Measurements from ENCODE around the gene WNT3.

WNT3 gene

DNA sequence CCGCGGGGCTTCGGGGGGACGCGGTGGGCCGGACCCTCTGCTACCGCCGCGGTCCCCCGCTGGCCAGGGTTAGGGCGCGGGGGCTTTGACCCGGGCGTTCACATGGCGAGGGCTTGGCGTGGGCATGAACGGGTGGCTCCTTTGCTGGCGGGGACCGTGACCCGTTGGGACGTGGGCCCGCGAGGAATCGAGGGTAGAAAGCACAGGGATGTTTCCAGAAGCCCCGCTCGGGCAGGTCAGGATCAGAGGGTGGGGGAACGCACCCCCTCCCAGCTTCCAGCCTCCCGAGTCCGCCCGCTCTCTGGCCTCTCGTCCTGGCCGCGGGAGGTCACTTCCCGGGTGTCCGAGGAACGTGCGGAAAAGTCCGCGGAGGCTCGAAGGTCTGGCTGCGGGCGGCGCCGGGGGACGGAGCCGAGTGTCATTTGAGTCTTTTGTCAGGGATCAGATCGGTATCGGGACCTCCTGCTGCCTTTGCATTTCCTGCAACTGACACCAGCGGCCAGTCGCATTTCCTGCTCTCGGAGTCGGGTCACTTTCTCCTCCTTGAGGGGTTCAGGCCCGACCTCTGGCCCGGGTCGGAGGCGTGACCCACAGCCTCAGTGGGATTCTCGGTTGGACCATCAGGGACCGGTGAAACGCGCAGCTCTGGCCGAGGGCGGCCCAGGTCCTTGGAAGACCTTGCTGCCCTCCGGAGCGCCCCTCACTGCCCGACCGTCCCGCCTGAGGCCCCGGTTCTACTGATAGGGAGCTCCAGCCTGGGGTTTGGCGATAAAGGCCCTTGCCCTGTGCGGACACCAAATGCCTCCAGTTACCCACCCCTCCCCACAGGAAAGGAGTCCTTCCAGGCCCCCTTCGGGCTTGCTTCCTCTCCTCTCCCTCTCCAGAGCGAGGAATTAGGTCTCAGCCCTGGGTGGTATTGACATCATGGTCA lies 702 bp upstream of the WNT3 start:
- no peaks in the 10 kb centered on the region for H3K9me3 ChIP-seq (ENCODE audit: severe bottlenecking)
- no peak overlapping the region for H3K27ac ChIP-seq (ENCODE audit: poor library complexity, severe bottlenecking)
- peaks cover 26% of the 10 kb centered on the region for H3K27me3 ChIP-seq (ENCODE audit: insufficient read depth, poor library complexity, severe bottlenecking)
- DNase-seq (ENCODE audit: low spot score) (no peak), ATAC-seq (ENCODE audit: low read depth) (no peak)
- no peaks in the 10 kb centered on the region for H3K36me3 ChIP-seq (ENCODE audit: low read depth)
- no peaks in the 10 kb centered on the region for H3K4me1 ChIP-seq (ENCODE audit: insufficient read depth, poor library complexity, severe bottlenecking)
- TF ChIP-seq, protein P1, sequence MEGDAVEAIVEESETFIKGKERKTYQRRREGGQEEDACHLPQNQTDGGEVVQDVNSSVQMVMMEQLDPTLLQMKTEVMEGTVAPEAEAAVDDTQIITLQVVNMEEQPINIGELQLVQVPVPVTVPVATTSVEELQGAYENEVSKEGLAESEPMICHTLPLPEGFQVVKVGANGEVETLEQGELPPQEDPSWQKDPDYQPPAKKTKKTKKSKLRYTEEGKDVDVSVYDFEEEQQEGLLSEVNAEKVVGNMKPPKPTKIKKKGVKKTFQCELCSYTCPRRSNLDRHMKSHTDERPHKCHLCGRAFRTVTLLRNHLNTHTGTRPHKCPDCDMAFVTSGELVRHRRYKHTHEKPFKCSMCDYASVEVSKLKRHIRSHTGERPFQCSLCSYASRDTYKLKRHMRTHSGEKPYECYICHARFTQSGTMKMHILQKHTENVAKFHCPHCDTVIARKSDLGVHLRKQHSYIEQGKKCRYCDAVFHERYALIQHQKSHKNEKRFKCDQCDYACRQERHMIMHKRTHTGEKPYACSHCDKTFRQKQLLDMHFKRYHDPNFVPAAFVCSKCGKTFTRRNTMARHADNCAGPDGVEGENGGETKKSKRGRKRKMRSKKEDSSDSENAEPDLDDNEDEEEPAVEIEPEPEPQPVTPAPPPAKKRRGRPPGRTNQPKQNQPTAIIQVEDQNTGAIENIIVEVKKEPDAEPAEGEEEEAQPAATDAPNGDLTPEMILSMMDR (IDR thresholded peaks at IDR 0.05; ENCODE audit: poor library complexity, severe bottlenecking): no peak
- H3K4me3 ChIP-seq (ENCODE audit: severe bottlenecking): peak overlapping the region; percentile 12

DNA sequence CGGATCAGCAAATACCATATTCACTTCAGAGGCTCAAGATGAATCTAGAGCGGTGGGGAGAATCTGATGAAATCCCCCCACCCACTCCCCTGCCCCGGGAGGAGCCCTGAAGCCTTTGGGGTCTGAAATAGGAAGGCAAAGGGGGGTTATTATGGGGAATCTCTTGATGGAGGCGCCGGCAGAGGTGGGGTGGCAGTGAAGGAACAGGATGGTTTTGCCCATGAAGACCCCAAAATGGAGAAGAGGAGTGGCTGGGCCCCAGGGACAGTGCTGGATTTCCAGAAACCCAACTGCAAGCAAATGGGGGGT lies 637 bp downstream of the WNT3 start:
- ATAC-seq (ENCODE audit: low read depth) (no peak), DNase-seq (ENCODE audit: low spot score) (no peak)
- no peaks in the 10 kb centered on the region for H3K4me1 ChIP-seq (ENCODE audit: insufficient read depth, poor library complexity, severe bottlenecking)
- peaks cover 26% of the 10 kb centered on the region for H3K27me3 ChIP-seq (ENCODE audit: insufficient read depth, poor library complexity, severe bottlenecking)
- H3K36me3 ChIP-seq (ENCODE audit: low read depth): no peaks in the 10 kb centered on the region
- H3K27ac ChIP-seq (ENCODE audit: poor library complexity, severe bottlenecking): no peak overlapping the region
- H3K4me3 ChIP-seq (ENCODE audit: severe bottlenecking): no peak overlapping the region
- H3K9me3 ChIP-seq (ENCODE audit: severe bottlenecking): no peaks in the 10 kb centered on the region
- TF ChIP-seq, protein P1 (IDR thresholded peaks at IDR 0.05; ENCODE audit: poor library complexity, severe bottlenecking): no peak

DNA sequence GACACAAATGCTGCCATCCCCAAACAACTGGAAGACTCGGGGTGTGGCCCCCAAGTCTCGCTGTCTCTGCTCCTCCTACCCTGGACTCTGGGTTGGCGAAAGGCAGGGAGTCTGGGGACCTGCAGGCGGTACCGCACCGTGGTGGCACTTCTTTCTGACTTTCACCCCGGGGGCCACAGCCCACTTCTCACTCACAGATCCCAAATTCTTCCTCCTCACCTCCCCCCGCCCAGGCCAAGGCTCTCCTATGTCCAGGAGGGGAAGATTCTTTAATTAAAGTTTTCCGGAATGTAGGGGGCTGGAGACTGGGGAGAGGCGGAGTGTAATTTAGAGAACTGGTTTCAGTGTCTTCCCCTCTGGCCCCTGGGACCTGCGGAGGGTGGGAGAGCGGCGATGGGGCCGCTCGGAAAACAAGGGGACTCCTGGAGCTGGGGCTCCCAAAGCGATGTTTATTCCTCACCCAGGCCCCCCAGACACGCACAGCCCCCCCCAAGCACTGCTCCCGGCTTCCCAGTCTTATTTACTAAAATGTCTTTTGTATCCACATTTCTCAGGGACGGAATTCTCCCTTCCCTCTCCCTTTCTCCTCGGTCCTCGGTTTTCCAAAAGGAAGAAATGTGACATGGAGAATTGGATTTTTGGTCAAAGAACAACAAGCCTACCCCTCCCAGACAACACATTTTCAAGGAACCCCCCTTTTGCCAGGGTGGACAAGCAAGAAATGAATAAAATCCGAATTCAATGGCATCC lies 1.2 kb downstream of the WNT3 start:
- DNase-seq (ENCODE audit: low spot score): no peak
- Histone ChIP-seq H3K4me3 (ENCODE audit: severe bottlenecking) (no peak overlapping the region), H3K27me3 (ENCODE audit: insufficient read depth, poor library complexity, severe bottlenecking) (peaks cover 26% of the 10 kb centered on the region), H3K9me3 (ENCODE audit: severe bottlenecking) (no peaks in the 10 kb centered on the region), H3K4me1 (ENCODE audit: insufficient read depth, poor library complexity, severe bottlenecking) (peaks cover 2% of the 10 kb centered on the region), H3K36me3 (ENCODE audit: low read depth) (no peaks in the 10 kb centered on the region), H3K27ac (ENCODE audit: poor library complexity, severe bottlenecking) (no peak overlapping the region)
- TF ChIP-seq, protein P1 (IDR thresholded peaks at IDR 0.05; ENCODE audit: poor library complexity, severe bottlenecking): no peak
- no peak for ATAC-seq (ENCODE audit: low read depth)

DNA sequence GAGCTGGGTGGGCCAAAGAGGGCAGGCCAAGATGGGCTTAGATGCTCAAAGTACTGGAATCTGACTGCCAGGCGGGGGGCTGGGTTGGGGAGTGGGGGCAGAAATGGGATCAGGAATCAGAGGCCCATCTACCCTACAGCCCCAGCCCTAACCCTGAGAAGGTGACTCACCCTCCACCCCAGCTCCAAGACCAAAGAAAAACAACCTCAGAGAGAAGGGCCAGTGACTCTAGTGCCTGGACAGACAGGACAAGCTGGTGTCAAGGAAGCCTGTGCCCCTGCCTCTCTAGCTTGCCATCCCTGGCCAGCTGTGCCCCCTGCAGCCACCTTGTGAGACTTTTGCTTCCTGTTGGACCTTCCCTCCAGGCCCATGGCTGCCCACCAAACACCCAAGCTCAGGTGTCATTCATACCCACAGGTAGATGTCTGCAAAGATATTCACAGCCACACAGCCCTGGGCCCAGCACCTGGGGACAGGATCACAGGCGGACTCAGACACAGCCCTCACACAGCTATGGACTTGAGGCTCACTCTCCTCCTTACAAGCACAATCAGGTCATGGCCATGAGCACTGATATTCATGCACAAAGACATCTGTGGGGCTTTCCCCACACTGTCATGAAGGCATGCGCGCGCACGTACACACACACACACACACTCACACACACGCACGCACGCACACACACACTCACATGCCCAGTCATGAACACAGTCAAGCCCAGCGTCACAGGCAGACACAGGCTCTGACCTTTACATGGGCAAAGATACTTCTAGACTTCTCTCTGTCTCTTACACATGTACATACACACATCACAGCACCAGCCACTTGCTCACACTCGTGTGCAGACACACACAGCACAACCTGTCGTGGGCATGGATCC lies 2.8 kb downstream of the WNT3 start:
- ATAC-seq (ENCODE audit: low read depth): no peak
- TF ChIP-seq, protein P1 (IDR thresholded peaks at IDR 0.05; ENCODE audit: poor library complexity, severe bottlenecking): no peak

More for the DNA sequence above, 2.8 kb downstream of the WNT3 start:
- H3K9me3 ChIP-seq (ENCODE audit: severe bottlenecking): no peaks in the 10 kb centered on the region
- DNase-seq (ENCODE audit: low spot score): no peak
- H3K4me3 ChIP-seq (ENCODE audit: severe bottlenecking): no peak overlapping the region
- H3K27me3 ChIP-seq (ENCODE audit: insufficient read depth, poor library complexity, severe bottlenecking): peaks cover 26% of the 10 kb centered on the region
- H3K27ac ChIP-seq (ENCODE audit: poor library complexity, severe bottlenecking): no peak overlapping the region
- H3K4me1 ChIP-seq (ENCODE audit: insufficient read depth, poor library complexity, severe bottlenecking): peaks cover 7% of the 10 kb centered on the region
- H3K36me3 ChIP-seq (ENCODE audit: low read depth): no peaks in the 10 kb centered on the region

Measured in RWPE2 (cell line).